ENCODE data around the gene PLEKHA7.

The PLEKHA7 gene

GRCh38 chr11:16750417-16750816 lies 263.8 kb downstream of the PLEKHA7 start:
- Histone ChIP-seq H3K27me3 (ENCODE audit: control insufficient read depth, low read length) (no peaks in the 10 kb centered on the region), H3K9me3 (ENCODE audit: control insufficient read depth, insufficient read depth, low read length) (no peaks in the 10 kb centered on the region), H3K79me2 (ENCODE audit: control insufficient read depth, low read length) (peaks cover 39% of the 10 kb centered on the region), H4K20me1 (ENCODE audit: control insufficient read depth, insufficient read depth, low read depth, low read length) (no peaks in the 10 kb centered on the region; the same call in 1 of the 2 replicates), H3K36me3 (ENCODE audit: control insufficient read depth, low read length) (peaks cover 93% of the 10 kb centered on the region), H3K4me2 (ENCODE audit: low read length) (no peak overlapping the region), H3F3A (ENCODE audit: control insufficient read depth, insufficient read depth) (no peaks in the 10 kb centered on the region), H3K4me1 (ENCODE audit: control insufficient read depth, low read length) (no peaks in the 10 kb centered on the region), H3K4me3 (ENCODE audit: low read length) (no peak overlapping the region), H3K9me2 (replicated peaks; ENCODE audit: control insufficient read depth, low read length) (no peaks in the 10 kb centered on the region), H3K27ac (ENCODE audit: low read depth, low read length) (no peak overlapping the region)
- TF ChIP-seq CTCF (IDR thresholded peaks at IDR 0.05; ENCODE audit: low read depth, low read length, poor library complexity, severe bottlenecking), result no peak
- TF ChIP-seq EZH2phosphoT487 (IDR thresholded peaks at IDR 0.05; ENCODE audit: borderline replicate concordance, low read length), result no peak

GRCh38 chr11:16749666-16750065 lies 264.5 kb downstream of the PLEKHA7 start:
- Histone ChIP-seq H3K4me2 (ENCODE audit: low read length) (no peak overlapping the region), H3K4me3 (ENCODE audit: low read length) (no peak overlapping the region), H3K36me3 (ENCODE audit: control insufficient read depth, low read length) (peaks cover 97% of the 10 kb centered on the region), H3K9me2 (replicated peaks; ENCODE audit: control insufficient read depth, low read length) (no peaks in the 10 kb centered on the region), H4K20me1 (ENCODE audit: control insufficient read depth, insufficient read depth, low read depth, low read length) (no peaks in the 10 kb centered on the region; the same call in 1 of the 2 replicates), H3K9me3 (ENCODE audit: control insufficient read depth, insufficient read depth, low read length) (no peaks in the 10 kb centered on the region), H3K4me1 (ENCODE audit: control insufficient read depth, low read length) (no peaks in the 10 kb centered on the region), H3K79me2 (ENCODE audit: control insufficient read depth, low read length) (peaks cover 47% of the 10 kb centered on the region), H3K27me3 (ENCODE audit: control insufficient read depth, low read length) (no peaks in the 10 kb centered on the region), H3F3A (ENCODE audit: control insufficient read depth, insufficient read depth) (no peaks in the 10 kb centered on the region), H3K27ac (ENCODE audit: low read depth, low read length) (no peak overlapping the region)
- TF ChIP-seq CTCF (IDR thresholded peaks at IDR 0.05; ENCODE audit: low read depth, low read length, poor library complexity, severe bottlenecking), result no peak
- TF ChIP-seq EZH2phosphoT487 (IDR thresholded peaks at IDR 0.05; ENCODE audit: borderline replicate concordance, low read length), result no peak

- no peaks in the 10 kb centered on the region for H3K27me3 ChIP-seq (ENCODE audit: control insufficient read depth, low read length)
- H3K4me1 ChIP-seq (ENCODE audit: control insufficient read depth, low read length), result no peaks in the 10 kb centered on the region
- no peak overlapping the region for H3K4me2 ChIP-seq (ENCODE audit: low read length)
- peaks cover 52% of the 10 kb centered on the region for H3K79me2 ChIP-seq (ENCODE audit: control insufficient read depth, low read length)
- no peaks in the 10 kb centered on the region for H3F3A ChIP-seq (ENCODE audit: control insufficient read depth, insufficient read depth)
- H3K27ac ChIP-seq (ENCODE audit: low read depth, low read length), result no peak overlapping the region
- no peaks in the 10 kb centered on the region for H3K9me2 ChIP-seq (replicated peaks; ENCODE audit: control insufficient read depth, low read length)
- no peaks in the 10 kb centered on the region for H3K9me3 ChIP-seq (ENCODE audit: control insufficient read depth, insufficient read depth, low read length)
- H4K20me1 ChIP-seq (ENCODE audit: control insufficient read depth, insufficient read depth, low read depth, low read length), result no peaks in the 10 kb centered on the region; the same call in none of the 2 replicates
- TF ChIP-seq EZH2phosphoT487 (IDR thresholded peaks at IDR 0.05; ENCODE audit: borderline replicate concordance, low read length) (no peak), CTCF (IDR thresholded peaks at IDR 0.05; ENCODE audit: low read depth, low read length, poor library complexity, severe bottlenecking) (no peak)
- no peak overlapping the region for H3K4me3 ChIP-seq (ENCODE audit: low read length)
- peaks cover 99% of the 10 kb centered on the region for H3K36me3 ChIP-seq (ENCODE audit: control insufficient read depth, low read length)
These were observed 265.1 kb downstream of the PLEKHA7 start for GRCh38 chr11:16749092-16749491.

All from DOHH2 (cell line).